Activated CD4-positive, alpha-beta T cell treated with anti-CD3 and anti-CD28 coated beads, Interleukin-2, amount 50 U/mL, for 16 hours (primary cell): ENCODE results near the gene CFAP52.
A peak's percentile ranks its signal among the peaks of the same experiment; 100 is the strongest.
"Not testable (repeated sequence)": the region's sequence is repeated elsewhere in the genome, so short reads cannot be mapped to it uniquely, and the experiment has no call there.

ENCODE experiments used
- DNase-seq: peaks from one replicate; pipeline ENCODE4 v3.0.0-alpha.2; 2020

The CFAP52 gene

DNA sequence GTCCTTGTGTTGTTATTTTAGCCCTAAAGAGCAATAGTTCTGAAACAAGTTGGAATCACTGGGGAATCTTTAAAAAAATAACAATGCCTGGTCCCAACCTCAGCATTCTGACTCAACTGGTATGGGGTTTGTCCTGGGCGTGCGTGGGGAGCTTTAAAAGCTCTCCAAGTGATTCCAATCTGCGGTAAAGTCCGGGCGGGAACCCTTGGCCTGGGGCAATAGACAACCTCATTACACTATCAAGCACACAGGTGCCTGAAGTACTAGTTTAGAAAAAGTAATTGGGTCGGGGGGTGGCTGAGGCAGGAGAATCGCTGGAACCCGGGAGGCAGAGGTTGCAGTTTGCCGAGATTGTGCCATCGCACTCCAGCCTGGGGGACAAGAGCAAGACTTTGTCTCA is 5.2 kb upstream of the CFAP52 start:
- DNase-seq = no peak

DNA sequence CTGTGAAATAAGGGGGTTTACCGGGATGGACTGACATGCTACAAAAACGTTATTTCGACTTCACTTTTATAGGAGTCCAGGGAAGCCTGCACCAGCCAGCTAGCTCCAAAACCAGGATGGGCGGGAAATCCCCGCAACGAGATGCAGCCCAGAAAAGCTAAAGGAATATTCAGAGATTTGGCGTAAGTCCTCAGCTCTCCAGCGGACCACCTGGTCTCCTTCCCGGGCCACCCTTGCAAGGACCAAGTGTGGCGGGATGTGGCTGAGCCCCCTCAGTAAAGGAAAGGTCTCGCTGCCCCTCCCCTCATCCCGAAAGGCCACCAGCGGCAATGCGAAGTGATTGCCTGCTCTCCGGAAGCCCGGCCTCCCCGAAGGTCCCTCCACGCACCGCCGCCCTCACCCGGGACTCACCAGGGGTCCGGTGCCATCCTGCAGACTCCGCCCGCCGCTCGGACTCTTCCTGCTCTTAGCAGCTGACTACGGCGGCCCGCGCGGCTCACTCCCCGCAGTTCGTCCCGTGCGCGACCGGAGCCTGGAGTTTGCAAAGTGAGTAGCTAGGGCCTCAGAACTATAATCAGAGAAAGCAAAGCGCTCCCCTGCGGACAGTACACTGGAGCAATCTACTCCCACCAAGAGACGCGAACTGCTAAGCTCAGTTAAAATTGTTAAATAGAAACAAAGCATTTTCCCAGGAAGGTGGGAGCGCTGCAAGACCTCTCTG is 901 bp upstream of the CFAP52 start, which contains the start of gene STX8:
STX8 (minus strand) TSS at position 440 of the 721 bp plus-strand sequence; CDS start at position 428, 12 bp downstream.
- peak; percentile 89 for DNase-seq

DNA sequence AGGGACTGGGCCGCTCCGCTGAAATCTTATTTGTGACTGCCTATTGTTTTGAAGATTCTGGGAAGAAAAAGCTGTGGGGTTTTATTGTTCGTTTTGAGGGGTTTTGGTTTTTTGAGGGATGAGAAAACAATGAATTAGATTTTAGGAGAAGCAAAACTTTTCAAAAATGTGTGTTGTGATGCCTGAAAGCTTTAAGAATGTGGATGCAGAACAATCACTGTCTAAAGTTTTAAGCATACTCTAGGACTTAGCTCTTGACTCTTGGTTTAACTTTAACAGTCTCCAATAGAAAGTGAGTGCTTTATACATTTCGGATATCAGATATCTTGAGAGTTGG is 899 bp downstream of the CFAP52 start:
- no peak for DNase-seq

GRCh38 chr17:9587969-9588656 is 11.7 kb downstream of the CFAP52 start:
- DNase-seq = no peak

GRCh38 chr17:9594065-9594464 is 17.6 kb downstream of the CFAP52 start:
- DNase-seq = no peak

GRCh38 chr17:9597638-9598037 is 21.2 kb downstream of the CFAP52 start:
- DNase-seq = not testable (repeated sequence)

GRCh38 chr17:9598661-9599060 is 22.2 kb downstream of the CFAP52 start:
- no peak for DNase-seq

DNA sequence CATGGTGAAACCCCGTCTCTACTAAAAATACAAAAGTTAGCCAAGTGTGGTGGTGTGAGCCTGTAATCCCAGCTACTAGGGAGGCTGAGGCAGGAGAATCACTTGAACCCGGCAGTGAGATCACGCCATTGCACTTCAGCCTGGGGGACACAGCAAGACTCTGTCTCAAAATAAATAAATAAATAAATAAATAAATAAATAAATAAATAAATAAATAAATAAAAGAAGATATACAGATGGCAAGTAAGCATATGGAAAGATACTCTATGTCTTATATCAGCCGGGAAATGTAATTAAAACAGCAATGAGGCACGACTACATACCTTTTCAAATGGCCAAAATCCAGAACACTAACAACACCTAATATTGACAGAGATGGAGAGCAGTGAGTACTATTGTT is 28.1 kb downstream of the CFAP52 start:
- not testable (repeated sequence) for DNase-seq

DNA sequence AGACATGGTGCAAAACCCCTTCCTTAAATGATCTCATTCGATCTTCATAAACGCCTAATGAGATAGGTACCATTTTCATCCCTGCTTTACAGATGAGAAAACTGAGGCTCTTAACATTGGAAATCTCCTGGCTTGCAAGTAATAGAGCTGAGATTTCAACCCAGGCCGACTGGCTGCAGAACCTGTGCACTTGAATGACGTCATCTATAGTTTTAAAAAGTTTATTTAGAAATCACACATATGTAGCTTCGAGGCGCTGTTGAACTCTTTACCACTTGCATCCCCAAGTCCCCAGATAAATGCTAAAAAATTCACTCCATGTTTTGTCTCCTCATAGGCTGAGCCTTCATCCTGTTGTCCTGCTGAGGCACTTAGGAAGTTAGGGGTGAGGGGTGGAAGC is 30.0 kb downstream of the CFAP52 start:
- DNase-seq = no peak

GRCh38 chr17:9607058-9607457 is 30.6 kb downstream of the CFAP52 start:
- DNase-seq = not testable (repeated sequence)

DNA sequence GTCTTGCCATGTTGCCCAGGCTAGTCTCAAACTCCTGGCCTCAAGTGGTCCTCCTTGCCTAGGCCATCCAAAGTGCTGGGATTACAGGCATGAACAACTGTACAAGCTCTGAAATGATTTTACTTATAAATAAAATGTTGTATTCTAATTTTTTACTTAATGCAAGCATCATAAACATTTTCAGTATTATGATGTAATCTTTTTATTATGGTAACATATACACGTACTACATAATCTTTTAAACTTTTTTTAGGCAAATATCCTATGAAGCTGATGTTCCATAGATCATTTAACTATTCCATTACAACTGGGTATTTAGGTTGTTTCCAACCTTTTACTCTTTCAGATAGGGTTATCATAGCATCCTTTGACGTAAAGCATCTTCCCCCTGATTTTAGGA is 35.1 kb downstream of the CFAP52 start:
- DNase-seq = no peak

DNA sequence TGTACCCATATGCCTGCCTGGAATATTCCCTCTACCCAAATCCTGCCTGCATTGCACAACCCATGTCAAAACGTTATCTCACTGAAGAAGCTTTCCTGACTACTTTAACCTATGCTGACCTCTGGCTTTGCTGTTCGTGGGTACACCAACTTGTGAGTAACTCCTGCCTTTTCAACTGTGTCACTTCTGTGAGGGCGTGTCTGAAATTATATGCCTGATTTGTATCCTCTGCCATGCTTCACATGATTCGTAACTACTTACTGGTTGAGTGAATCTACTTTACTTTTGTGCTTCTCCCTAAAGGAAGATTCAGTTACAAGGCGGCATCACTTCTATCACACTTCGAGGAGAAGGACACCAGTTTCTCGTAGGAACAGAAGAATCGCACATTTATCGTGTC is 35.6 kb downstream of the CFAP52 start:
- DNase-seq = no peak

- DNase-seq = no peak
These were observed 39.0 kb downstream of the CFAP52 start for GRCh38 chr17:9615486-9615885.

DNA sequence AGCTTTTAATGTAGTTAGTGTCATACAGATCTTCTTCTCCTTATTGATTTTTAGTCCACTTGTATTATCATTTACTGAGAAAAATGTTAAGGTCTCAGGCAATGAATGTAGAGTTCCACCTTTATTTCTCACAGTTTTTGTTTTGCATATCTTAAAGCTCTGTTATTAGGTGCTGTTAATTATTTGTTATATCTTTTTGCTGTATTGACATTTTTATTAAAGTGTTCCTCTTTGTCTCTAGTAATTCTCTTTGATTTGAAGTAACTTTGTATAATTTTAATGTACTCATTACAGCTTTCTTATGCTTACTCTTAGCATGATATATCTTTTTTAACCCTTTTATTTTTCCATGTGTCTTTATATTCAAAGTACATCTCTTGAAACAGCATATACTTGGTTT is 46.5 kb downstream of the CFAP52 start:
- DNase-seq = no peak

- DNase-seq = no peak
These were observed 52.1 kb downstream of the CFAP52 start for GRCh38 chr17:9628509-9628908.

- no peak for DNase-seq
These were observed 56.3 kb downstream of the CFAP52 start for GRCh38 chr17:9632741-9633140.

DNA sequence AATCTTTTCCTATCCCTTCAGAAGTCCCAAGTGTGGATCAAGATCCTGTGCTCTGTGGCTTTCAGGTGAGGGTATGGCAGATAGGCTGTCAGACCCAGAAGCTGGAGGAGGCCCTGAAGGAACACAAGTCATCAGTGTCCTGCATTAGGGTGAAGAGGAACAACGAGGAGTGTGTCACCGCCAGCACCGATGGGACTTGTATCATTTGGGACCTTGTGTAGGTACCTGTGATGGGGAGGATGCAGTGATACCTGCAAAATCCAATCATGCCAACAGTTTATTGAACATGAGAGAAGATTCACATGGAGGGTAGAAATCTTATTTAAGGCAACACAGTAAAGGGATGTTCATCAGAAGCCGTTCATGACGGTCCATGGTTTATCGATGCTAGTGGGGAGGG is 58.9 kb downstream of the CFAP52 start:
- DNase-seq = no peak

DNA sequence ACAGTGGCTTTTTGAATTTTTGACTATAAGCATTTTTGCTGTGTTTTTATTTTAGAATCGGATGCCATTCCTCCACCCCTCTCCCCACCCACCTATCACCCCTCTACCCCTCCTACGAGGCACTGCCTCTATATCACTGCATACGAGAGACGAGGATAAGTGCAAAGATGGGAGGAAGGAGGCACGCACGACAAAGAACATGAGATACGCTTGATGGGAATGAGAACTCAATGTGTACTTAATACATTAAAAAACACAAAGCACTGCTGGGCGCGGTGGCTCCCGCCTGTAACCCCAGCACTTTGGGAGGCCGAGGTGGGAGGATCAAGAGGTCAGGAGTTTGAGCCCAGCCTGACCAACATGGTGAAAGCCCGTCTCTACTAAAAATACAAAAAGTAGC is 60.1 kb downstream of the CFAP52 start:
- no peak for DNase-seq

DNA sequence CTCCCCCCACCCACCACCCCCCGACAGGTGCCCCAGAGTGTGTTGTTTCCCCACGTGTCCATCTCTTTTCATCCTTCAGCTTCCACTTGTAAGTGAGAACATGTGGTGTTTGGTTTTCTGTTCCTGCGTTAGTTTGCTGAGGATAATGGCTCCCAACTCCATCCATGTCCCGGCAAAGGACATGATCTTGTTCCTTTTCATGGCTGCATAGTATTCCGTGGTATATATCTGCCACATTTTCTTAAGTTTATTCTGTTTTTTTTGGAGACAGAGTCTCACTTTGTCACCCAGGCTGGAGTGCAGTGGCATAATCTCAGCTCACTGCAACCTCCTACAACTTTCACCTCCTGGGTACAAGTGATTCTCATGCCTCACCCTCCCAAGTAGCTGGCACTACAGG is 63.9 kb downstream of the CFAP52 start:
- not testable (repeated sequence) for DNase-seq

- no peak for DNase-seq
These were observed 67.2 kb downstream of the CFAP52 start for GRCh38 chr17:9643611-9644010.

- peak; percentile 9 for DNase-seq
These were observed 68.7 kb downstream of the CFAP52 start, which contains the start of gene USP43 for GRCh38 chr17:9644910-9645751. USP43 (plus strand) TSS chr17:9645517; CDS start chr17:9645633, 116 bp downstream.

DNA sequence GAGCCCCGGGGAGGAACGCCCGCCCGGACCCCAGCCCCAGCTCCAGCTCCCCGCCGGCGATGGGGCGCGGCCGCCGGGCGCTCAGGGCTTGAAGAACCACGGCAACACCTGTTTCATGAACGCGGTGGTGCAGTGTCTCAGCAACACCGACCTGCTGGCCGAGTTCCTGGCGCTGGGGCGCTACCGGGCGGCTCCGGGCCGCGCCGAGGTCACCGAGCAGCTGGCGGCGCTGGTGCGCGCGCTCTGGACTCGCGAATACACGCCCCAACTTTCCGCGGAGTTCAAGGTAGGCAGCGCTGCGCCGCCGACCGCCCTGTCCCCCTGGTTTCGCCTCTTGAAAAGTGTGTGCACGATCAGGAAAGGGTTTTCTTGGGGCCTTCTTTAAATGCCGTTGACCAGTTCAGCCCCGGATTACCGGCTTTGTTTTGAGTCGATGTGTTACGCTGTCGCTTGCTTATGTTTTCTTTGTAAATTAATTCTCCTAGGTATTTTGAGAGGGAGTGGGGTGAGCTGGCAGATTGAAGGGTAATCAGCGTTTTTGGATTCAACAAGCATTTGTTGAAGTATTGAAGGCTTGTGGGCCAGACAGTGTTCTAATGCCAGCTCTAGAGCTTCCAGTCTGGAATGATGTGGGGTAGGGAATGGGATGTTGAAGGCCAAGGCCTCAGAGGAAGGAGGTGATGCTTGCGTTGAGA is 69.6 kb downstream of the CFAP52 start:
- peak; percentile 12 for DNase-seq

- no peak for DNase-seq
These were observed 70.1 kb downstream of the CFAP52 start for GRCh38 chr17:9646546-9646885.
